Heart right ventricle (tissue), 16 donors: ENCODE data around the gene GDF11. TPM values are rescaled to one million over a fixed set of nuclear protein-coding genes. Genes with fewer than 3 reads are reported as not detected.

Experiments used
- ATAC-seq, 8 donors: fragments of 200-7000 bp; cut with Tn5 transposase; one replicate each; pipeline ENCODE4 v1.9.1; 2020; ENCODE audit warnings: mild to moderate bottlenecking in 8 of 8, moderate library complexity in 8 of 8, moderate number of reproducible peaks in 1 of 8
- DNase-seq, 2 donors: peaks; one replicate each; pipeline ENCODE4 v3.0.0-alpha.2; 2020
- H3K27ac ChIP-seq, 10 donors: fragments of 200-600 bp; sonication (generic) in 2 of 10; one replicate each; pipeline versions ENCODE4 v1.5.0 to v1.8.0; 2020 to 2022; ENCODE audit warnings: mild to moderate bottlenecking in 3 of 10
- H3K27me3 ChIP-seq, 7 donors: fragments of 200-600 bp; one replicate each; pipeline ENCODE4 v1.8.0; 2021 to 2022; ENCODE audit warnings: mild to moderate bottlenecking in 2 of 7
- H3K36me3 ChIP-seq, 9 donors: fragments of 200-600 bp; sonication (generic) in 1 of 9; one replicate each; pipeline versions ENCODE4 v1.5.0 to v1.8.0; 2020 to 2022; ENCODE audit warnings: mild to moderate bottlenecking in 2 of 9
- H3K4me1 ChIP-seq, 9 donors: fragments of 200-600 bp; sonication (generic) in 1 of 9; one replicate each; pipeline versions ENCODE4 v1.5.0 to v1.8.0; 2020 to 2022; ENCODE audit warnings: mild to moderate bottlenecking in 4 of 9
- H3K4me3 ChIP-seq, 10 donors: fragments of 200-600 bp; sonication (generic) in 2 of 10; one replicate each; pipeline versions ENCODE4 v1.5.0 to v1.8.0; 2020 to 2022; ENCODE audit warnings: mild to moderate bottlenecking in 7 of 10, moderate library complexity in 2 of 10
- H3K9me3 ChIP-seq, 11 donors: fragments of 200-600 bp in 10 of 11; sonication (generic) in 2 of 11; one replicate each; pipeline versions ENCODE4 v1.5.0 to v1.8.0; 2013 to 2022; ENCODE audit warnings: mild to moderate bottlenecking in 2 of 11, control low read depth in 1 of 11, moderate library complexity in 1 of 11
- WGBS, 2 donors: extraction: QIAGEN DNeasy Blood & Tissue Kit; methylation state at CpG; one replicate each; pipeline ENCODE4 v1.1.7; 2013; ENCODE audit warnings: inconsistent platforms in 1 of 2; 5-methylcytosine and 5-hydroxymethylcytosine counted together
- intact Hi-C, 10 donors: fragments of 100-400 bp; cut with DNase I; formaldehyde crosslinking; loops; one replicate each; pipeline versions ENCODE4 v1.11.1 to v1.14.2; 2022
- polyA plus RNA-seq, 2 donors: library from polyadenylated mRNA; stranded (reverse); fragments of 200-250 nt; gene quantifications; one replicate each; pipeline ENCODE4 v1.2.3, GENCODE V29; 2013
- total RNA-seq, 10 donors: library from RNA; stranded (reverse); fragmentation: NEBNext Ultra II Directional in 3 of 10; extraction: Animal tissue kit (Norgen Biotek cat#: 25700) in 3 of 10; gene quantifications; one replicate each; pipeline versions ENCODE4 v1.2.1 to v1.2.4, GENCODE V29; 2021 to 2023
- TF ChIP-seq, protein P1 (sequence below), 9 donors: fragments of 200-600 bp; sonication (generic) in 2 of 9; IDR thresholded peaks; one replicate each; pipeline versions ENCODE4 v1.5.0 to v1.8.0; 2021 to 2022; ENCODE audit warnings: antibody characterized with exemption in 9 of 9, mild to moderate bottlenecking in 5 of 9, moderate library complexity in 1 of 9
- donor health status: Arrhythmogenic right ventricular cardiomyopathy.
- donor health status: ischemic (EF 13 %, LVEDD 7.1; RV severe dilation, severe dysfunction).
- donor health status: healthy with polysubstance abuse.
- donor health status: DM: no; HTN: yes; CAD: no.
- donor health status: DM: no; HTN: no; CAD: no.
- donor health status: ischemic (EF 25% LVEDD 6.9; RV normal size, moderate dysfunction).
- donor health status: ischemic (EF 25% LVEDD 5.7; RV mildly dilated, moderate dysfunction).
- donor health status: healthy.
- donor health status: DM: yes; HTN: yes; CAD: no.
- donor health status: Ischemic cardiomyopathy.
- donor health status: ischemic (EF 35%, LVEDD 5.7; RV mildly dilated, moderate dysfunction).
- donor health status: nonischemic (EF 11% LVEDD 7.7; RV severe dilation, severe dysfunction).
- donor health status: DM: yes; HTN: yes; CAD: no.
- donor health status: PGD.
- donor health status: ischemic (EF 29% LVEDD 5.4; RV normal size, mild dysfunction).
- donor health status: nonischemic (EF 23%, LVEDD 6.1; RV moderate dilation, normal function).

GDF11 gene
- total and polyA plus RNA-seq, 12 donors, result 3.2 to 17.6 (median 11.7) TPM

GRCh38 chr12:55695349-55695748 lies 47.6 kb upstream of the GDF11 start:
- TF ChIP-seq, protein P1, sequence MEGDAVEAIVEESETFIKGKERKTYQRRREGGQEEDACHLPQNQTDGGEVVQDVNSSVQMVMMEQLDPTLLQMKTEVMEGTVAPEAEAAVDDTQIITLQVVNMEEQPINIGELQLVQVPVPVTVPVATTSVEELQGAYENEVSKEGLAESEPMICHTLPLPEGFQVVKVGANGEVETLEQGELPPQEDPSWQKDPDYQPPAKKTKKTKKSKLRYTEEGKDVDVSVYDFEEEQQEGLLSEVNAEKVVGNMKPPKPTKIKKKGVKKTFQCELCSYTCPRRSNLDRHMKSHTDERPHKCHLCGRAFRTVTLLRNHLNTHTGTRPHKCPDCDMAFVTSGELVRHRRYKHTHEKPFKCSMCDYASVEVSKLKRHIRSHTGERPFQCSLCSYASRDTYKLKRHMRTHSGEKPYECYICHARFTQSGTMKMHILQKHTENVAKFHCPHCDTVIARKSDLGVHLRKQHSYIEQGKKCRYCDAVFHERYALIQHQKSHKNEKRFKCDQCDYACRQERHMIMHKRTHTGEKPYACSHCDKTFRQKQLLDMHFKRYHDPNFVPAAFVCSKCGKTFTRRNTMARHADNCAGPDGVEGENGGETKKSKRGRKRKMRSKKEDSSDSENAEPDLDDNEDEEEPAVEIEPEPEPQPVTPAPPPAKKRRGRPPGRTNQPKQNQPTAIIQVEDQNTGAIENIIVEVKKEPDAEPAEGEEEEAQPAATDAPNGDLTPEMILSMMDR (IDR thresholded peaks at IDR 0.05), result no peak
- Histone ChIP-seq H3K4me3 (no peak overlapping the region), H3K27me3 (no peaks in the 10 kb centered on the region), H3K4me1 (peaks cover 0 to 15% (median 7%) of the 10 kb centered on the region in 9 donors), H3K36me3 (peaks cover 0 to 88% (median 34%) of the 10 kb centered on the region in 9 donors), H3K9me3 (no peaks in the 10 kb centered on the region), H3K27ac (no peak overlapping the region)
- no peak for ATAC-seq
- no peak for DNase-seq
- intact Hi-C loops, result no loop called here
- 75 to 86% methylated on average over 7 of the region's 7 CpGs for WGBS, 2 donors

GRCh38 chr12:55696141-55696540 lies 46.8 kb upstream of the GDF11 start:
- Histone ChIP-seq H3K27ac (no peak overlapping the region), H3K9me3 (no peaks in the 10 kb centered on the region), H3K36me3 (peaks cover 0 to 90% (median 34%) of the 10 kb centered on the region in 9 donors), H3K4me3 (no peak overlapping the region), H3K27me3 (no peaks in the 10 kb centered on the region), H3K4me1 (peaks cover 0 to 23% (median 14%) of the 10 kb centered on the region in 9 donors)
- ATAC-seq (no peak), DNase-seq (no peak)
- TF ChIP-seq, protein P1 (IDR thresholded peaks at IDR 0.05), result no peak
- intact Hi-C loops, result no loop called here
- WGBS, 2 donors, result 87 to 91% methylated on average over 6 of the region's 6 CpGs

- ATAC-seq (no peak), DNase-seq (no peak)
- Histone ChIP-seq H3K9me3 (no peaks in the 10 kb centered on the region), H3K27me3 (no peaks in the 10 kb centered on the region), H3K4me1 (peaks cover 0 to 31% (median 18%) of the 10 kb centered on the region in 9 donors), H3K36me3 (peaks cover 0 to 87% (median 30%) of the 10 kb centered on the region in 9 donors), H3K27ac (no peak overlapping the region), H3K4me3 (no peak overlapping the region)
- intact Hi-C loops, result no loop called here
- TF ChIP-seq, protein P1 (IDR thresholded peaks at IDR 0.05), result no peak
- 84 to 85% methylated on average over 19 of the region's 19 CpGs for WGBS, 2 donors
These were observed 46.0 kb upstream of the GDF11 start for GRCh38 chr12:55696796-55697462.

DNA sequence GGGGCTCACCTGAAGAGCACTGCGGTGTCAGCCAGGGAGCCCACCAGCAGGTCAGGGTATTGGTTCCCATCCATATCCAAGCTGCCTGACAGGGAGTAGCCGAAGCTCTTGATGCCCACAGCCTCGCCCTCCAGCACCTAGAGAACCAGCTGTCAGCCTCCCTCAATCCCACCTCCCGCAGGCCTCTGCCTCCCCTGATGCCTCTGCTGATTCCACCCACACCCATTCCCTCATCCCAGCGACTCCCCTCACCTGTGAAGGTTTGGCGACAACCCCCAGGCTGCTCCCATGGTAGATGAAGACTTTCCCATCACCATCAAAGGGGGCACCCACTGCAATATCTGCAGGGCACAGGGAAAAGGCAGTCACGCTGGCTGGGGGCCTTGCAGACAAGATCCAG lies 45.2 kb upstream of the GDF11 start:
- WGBS, 2 donors, result 86 to 89% methylated on average over 7 of the region's 7 CpGs
- ATAC-seq, result no peak
- intact Hi-C loops, result no loop called here

More for the DNA sequence above, 45.2 kb upstream of the GDF11 start:
- no peak for DNase-seq
- Histone ChIP-seq H3K4me3 (no peak overlapping the region), H3K4me1 (peaks cover 0 to 38% (median 24%) of the 10 kb centered on the region in 9 donors), H3K9me3 (no peaks in the 10 kb centered on the region), H3K27me3 (no peaks in the 10 kb centered on the region), H3K36me3 (peaks cover 0 to 87% (median 25%) of the 10 kb centered on the region in 9 donors), H3K27ac (no peak overlapping the region)
- TF ChIP-seq, protein P1 (IDR thresholded peaks at IDR 0.05), result no peak
